Gastroesophageal sphincter (tissue), 4 donors: ENCODE measurements around the gene ESAM. TPM values are rescaled to one million over a fixed set of nuclear protein-coding genes. Genes with fewer than 3 reads are reported as not detected.

Experiments
- ATAC-seq: fragments of 150-250 bp; one replicate; pipeline ENCODE4 v1.9.1; 2016; ENCODE audit warnings: mild to moderate bottlenecking, moderate library complexity
- H3K27ac ChIP-seq, 4 donors: fragments of 200-600 bp; sonication (generic) in 3 of 4; 1 replicate in 3 of 4; 2 replicates in 1 of 4; pipeline ENCODE4 v1.5.1; 2016 to 2019
- H3K27me3 ChIP-seq: fragments of 200-600 bp; sonication (generic); one replicate; pipeline ENCODE4 v1.5.1; 2019
- H3K36me3 ChIP-seq, 2 donors: fragments of 200-600 bp; sonication (generic); one replicate each; pipeline ENCODE4 v1.5.1; 2019; ENCODE audit warnings: control low read depth in 1 of 2
- H3K4me1 ChIP-seq, 3 donors: fragments of 200-600 bp; sonication (generic); 1 replicate in 2 of 3; 2 replicates in 1 of 3; pipeline ENCODE4 v1.5.1; 2016 to 2019; ENCODE audit warnings: control low read depth in 2 of 3
- H3K4me3 ChIP-seq, 2 donors: fragments of 200-600 bp; sonication (generic); one replicate each; pipeline ENCODE4 v1.5.1; 2019; ENCODE audit warnings: mild to moderate bottlenecking in 1 of 2, moderate library complexity in 1 of 2
- H3K9me3 ChIP-seq, 3 donors: fragments of 200-600 bp; sonication (generic); one replicate each; pipeline ENCODE4 v1.5.1; 2017 to 2019; ENCODE audit warnings: control low read depth in 2 of 3
- EP300 ChIP-seq: sonication (generic); formaldehyde crosslinking; IDR thresholded peaks from one replicate; pipeline ENCODE4 v1.6.1; 2017; ENCODE audit warnings: antibody characterized with exemption, mild to moderate bottlenecking
- POLR2A ChIP-seq, 2 donors: fragments of 450-650 bp; IDR thresholded peaks; one replicate each; pipeline ENCODE4 v1.6.1; 2017; ENCODE audit warnings: antibody characterized with exemption in 2 of 2, mild to moderate bottlenecking in 2 of 2, moderate library complexity in 1 of 2
- POLR2AphosphoS5 ChIP-seq: sonication (generic); formaldehyde crosslinking; IDR thresholded peaks from one replicate; pipeline ENCODE4 v1.6.1; 2017; ENCODE audit warnings: antibody characterized with exemption
- WGBS, 2 donors: methylation state at CpG; one replicate each; pipeline ENCODE4 v1.1.5; 2018; ENCODE audit warnings: low coverage in 1 of 2; 5-methylcytosine and 5-hydroxymethylcytosine counted together
- total RNA-seq, 4 donors: library from RNA; depleted of rRNA; stranded (reverse); fragments of >200 nt; gene quantifications; one replicate each; pipeline ENCODE4 v1.1.0, GENCODE V29; 2016
- TF ChIP-seq, protein P1 (sequence below), 4 experiments: fragments of 200-600 bp in 2 of 4; fragments of 450-650 bp in 2 of 4; sonication (generic) in 1 of 4; IDR thresholded peaks; one replicate each; pipeline ENCODE4 v1.5.1; 2017 to 2019; ENCODE audit warnings: antibody characterized with exemption in 4 of 4, mild to moderate bottlenecking in 2 of 4, moderate library complexity in 2 of 4

ESAM gene
- total RNA-seq, 4 donors from 2014 or later: 9.8 to 38.4 (median 22.4) TPM

DNA sequence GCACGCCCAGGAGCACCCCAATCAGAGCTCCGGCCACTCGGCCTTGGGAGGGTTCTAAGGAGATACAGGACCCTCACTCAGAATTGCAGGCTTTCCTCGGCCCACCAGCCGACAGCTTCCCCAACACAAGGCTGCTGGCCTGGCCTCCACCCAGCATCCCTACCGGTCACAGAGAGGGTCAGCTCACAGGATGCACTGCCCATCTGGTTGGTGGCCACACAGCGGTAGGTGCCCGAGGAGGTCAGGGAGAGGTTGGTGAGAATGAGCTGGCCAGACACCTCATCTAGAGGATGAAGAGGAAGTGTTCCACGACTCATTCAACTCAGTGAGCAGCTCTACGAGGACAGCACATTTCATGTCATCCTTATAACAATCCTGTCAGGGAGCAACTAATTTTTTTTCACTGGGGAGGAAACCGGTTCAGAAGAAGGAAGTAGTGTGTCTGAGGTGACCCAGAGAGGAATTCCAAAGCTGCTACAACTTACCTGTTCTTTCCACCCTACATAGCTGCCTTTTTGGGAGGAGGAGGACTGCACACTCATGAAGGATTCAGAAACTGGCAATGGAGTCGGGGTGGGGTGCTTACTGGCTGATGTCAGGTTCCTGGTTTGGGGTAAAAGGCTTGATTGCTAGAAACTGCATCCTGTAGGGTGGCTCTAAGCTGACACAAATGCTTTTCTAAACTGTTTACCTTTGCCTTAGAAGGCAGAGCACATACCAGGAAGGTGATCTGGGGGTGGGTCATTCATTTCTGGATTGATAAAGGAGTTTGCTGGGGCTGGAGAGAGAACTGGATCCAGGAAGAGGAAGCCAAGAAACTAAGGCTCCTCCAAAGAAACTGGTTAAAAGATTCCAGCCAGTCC, 13.4 kb downstream of the ESAM start:
- peak; percentile 32 for ATAC-seq
- Histone ChIP-seq H3K36me3 (peaks cover 0 to 3% of the 10 kb centered on the region in 2 donors), H3K4me3 (no peak overlapping the region), H3K9me3 (no peaks in the 10 kb centered on the region), H3K4me1 (peaks cover 0 to 36% (median 12%) of the 10 kb centered on the region in 3 donors), H3K27me3 (peaks cover 100% of the 10 kb centered on the region), H3K27ac (peak overlapping the region in 3 of 4 donors; percentile 43 to 57 (median 45))
- 7 to 31% methylated on average over 4 of the region's 12 CpGs for WGBS, 2 donors
- TF ChIP-seq EP300: no peak
- TF ChIP-seq POLR2AphosphoS5: peak; percentile 21

DNA sequence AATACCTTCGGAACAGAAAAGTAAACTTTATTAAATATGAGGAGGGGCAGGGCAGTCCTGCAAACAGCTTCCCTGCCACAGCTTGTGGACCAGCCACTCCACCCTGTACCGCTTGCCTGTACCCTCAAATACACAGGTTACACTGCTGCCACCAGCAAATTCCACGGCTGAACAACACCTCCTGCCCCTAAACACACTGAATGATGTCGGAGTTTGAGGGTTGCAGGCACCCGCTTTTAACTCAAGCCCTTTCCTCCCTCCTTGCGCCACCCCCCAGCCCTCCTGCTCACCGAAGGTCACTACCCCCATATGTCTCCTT, 14.0 kb downstream of the ESAM start:
- no peaks in the 10 kb centered on the region for H3K9me3 ChIP-seq
- peaks cover 0 to 3% of the 10 kb centered on the region in 2 donors for H3K36me3 ChIP-seq
- peaks cover 100% of the 10 kb centered on the region for H3K27me3 ChIP-seq
- TF ChIP-seq POLR2A (IDR thresholded peaks at IDR 0.05) (no peak), EP300 (no peak), POLR2AphosphoS5 (no peak)
- TF ChIP-seq, protein P1, sequence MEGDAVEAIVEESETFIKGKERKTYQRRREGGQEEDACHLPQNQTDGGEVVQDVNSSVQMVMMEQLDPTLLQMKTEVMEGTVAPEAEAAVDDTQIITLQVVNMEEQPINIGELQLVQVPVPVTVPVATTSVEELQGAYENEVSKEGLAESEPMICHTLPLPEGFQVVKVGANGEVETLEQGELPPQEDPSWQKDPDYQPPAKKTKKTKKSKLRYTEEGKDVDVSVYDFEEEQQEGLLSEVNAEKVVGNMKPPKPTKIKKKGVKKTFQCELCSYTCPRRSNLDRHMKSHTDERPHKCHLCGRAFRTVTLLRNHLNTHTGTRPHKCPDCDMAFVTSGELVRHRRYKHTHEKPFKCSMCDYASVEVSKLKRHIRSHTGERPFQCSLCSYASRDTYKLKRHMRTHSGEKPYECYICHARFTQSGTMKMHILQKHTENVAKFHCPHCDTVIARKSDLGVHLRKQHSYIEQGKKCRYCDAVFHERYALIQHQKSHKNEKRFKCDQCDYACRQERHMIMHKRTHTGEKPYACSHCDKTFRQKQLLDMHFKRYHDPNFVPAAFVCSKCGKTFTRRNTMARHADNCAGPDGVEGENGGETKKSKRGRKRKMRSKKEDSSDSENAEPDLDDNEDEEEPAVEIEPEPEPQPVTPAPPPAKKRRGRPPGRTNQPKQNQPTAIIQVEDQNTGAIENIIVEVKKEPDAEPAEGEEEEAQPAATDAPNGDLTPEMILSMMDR (IDR thresholded peaks at IDR 0.05): no peak
- peak overlapping the region in 3 of 4 donors; percentile 3 to 57 (median 45) for H3K27ac ChIP-seq
- H3K4me1 ChIP-seq: peaks cover 0 to 36% (median 12%) of the 10 kb centered on the region in 3 donors
- no peak overlapping the region for H3K4me3 ChIP-seq
- WGBS, 2 donors: 54% methylated on average over 4 of the region's 7 CpGs; no CpG with 5 or more reads in 1 of the 2 donors
- no peak for ATAC-seq

DNA sequence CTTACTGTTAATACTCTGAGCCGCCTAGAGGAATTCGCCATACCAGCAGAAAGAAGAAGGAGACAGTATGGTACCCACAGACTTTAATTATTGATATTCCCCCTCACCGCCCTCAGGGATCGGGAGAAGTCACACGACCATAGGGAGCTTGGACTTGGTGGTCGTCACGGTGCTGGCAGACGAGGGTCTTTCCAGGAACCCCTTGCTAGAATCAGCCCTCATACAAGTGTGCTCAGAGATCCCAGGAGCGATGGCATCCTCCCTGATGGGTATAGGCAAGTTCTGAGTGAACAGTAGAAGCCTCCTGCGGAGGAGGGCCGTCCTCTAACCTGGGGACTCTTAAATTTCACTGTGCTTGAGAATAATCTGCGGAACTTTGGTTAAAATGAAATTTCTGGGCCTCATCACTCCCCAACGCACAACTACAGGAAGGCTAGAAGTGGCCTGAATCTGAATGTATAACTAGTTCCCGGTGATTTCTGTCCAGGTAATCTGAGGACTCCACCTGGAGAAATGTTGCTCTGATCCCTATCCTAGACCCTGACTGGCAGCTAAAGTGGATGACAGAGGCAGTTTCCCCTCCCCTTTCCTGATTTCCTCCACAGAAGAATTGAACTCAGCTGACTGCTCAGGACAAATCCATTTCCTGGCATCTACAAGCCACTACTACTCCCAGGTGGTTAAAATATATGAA, 14.5 kb downstream of the ESAM start:
- H3K4me1 ChIP-seq: peaks cover 0 to 36% (median 12%) of the 10 kb centered on the region in 3 donors
- H3K27ac ChIP-seq: peak overlapping the region in 3 of 4 donors; percentile 39 to 57 (median 45)
- TF ChIP-seq, protein P1 (IDR thresholded peaks at IDR 0.05): no peak
- TF ChIP-seq POLR2AphosphoS5 (no peak), EP300 (no peak), POLR2A (IDR thresholded peaks at IDR 0.05) (no peak)
- WGBS, 2 donors: 42 to 45% methylated on average over 5 to 13 of the region's 14 CpGs
- peaks cover 100% of the 10 kb centered on the region for H3K27me3 ChIP-seq
- peak overlapping the region in 1 of 2 donors; percentile 55 for H3K4me3 ChIP-seq
- H3K9me3 ChIP-seq: no peaks in the 10 kb centered on the region
- no peaks in the 10 kb centered on the region for H3K36me3 ChIP-seq
- ATAC-seq: no peak

DNA sequence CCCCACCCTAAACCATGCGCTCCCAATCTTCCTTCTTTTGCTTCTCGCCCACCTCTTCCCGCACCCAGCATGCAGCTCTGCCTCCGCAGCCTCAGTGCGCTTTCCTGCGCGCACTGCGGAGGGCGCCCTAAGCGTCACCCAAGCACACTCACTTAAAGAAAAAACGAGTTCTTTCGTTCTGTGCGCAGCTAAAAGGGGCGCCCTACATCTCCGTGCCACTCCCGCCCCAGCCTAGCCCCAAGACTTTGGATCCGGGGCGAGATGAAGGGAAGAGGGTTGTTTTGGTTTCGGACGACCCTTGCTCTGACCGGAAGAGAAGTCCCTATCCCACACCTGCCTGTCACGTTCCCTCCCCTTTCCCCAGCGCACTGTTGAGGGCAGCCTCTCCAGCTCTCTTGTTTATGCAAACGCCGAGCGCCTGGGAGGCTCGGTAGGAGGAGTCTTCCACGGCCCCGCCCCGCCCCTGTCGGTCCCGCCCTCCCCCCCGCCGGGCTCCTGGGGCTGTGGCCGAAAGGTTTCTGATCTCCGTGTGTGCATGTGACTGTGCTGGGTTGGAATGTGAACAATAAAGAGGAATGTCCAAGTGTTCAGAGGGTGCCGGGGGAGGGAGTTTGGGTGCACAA, 15.4 kb downstream of the ESAM start:
- 1 to 11% methylated on average over 7 to 18 of the region's 37 CpGs for WGBS, 2 donors
- H3K9me3 ChIP-seq: no peaks in the 10 kb centered on the region
- H3K27ac ChIP-seq: peak overlapping the region in 3 of 4 donors; percentile 39 to 57 (median 45)
- no peaks in the 10 kb centered on the region for H3K36me3 ChIP-seq
- peaks cover 100% of the 10 kb centered on the region for H3K27me3 ChIP-seq
- H3K4me1 ChIP-seq: peaks cover 0 to 30% (median 12%) of the 10 kb centered on the region in 3 donors
- H3K4me3 ChIP-seq: peak overlapping the region; percentile 18 to 55
- ATAC-seq: peak; percentile 73
- TF ChIP-seq, protein P1 (IDR thresholded peaks at IDR 0.05): peak in 1 of 4 experiments; percentile 43
- no peak for TF ChIP-seq POLR2AphosphoS5
